Measurements from ENCODE around the gene ENTPD8. TPM values are rescaled to one million over a fixed set of nuclear protein-coding genes. Genes with fewer than 3 reads are reported as not detected.
A peak's percentile ranks its signal among the peaks of the same experiment; 100 is the strongest.

ENTPD8 gene
- total and polyA plus RNA-seq, 8 donors, result 0.98 to 4.7 (median 2.0) TPM

DNA sequence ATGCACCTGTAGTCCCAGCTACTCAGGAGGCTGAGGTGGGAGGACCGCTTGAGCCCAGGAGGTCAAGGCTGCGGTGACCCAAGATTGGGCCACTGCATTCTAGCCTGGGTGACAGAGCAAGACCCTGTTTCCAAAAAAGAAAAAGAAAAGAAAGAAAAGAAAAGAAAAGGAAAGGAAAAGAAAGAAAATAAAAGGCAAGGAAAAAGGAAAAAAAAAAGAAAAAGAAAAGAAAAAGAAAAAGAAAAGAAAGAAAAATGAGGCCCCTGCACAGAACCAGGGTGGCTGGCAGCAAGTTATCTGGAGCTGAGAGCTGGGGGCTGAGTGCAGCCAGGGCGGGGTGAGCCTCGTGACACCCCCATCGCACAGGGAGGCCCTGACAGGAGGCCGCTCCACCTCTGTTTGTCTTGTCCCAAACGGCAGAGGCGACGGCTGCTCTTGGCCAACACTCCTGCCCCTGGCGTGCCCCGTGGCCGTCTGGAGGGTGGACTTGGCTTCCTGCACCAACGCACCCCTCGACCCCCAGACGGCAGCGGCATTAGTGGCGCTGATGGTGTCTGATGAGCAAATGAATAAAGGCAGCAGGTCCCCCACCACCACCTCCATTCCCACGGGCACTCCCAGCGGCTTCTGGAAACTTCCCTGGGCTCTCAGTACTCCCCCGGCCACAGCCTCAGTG, 34.9 kb downstream of the ENTPD8 start:
- intact Hi-C loops (cut with DNase I), result loop anchor here in 2 of 3 donors (5.0 kb wide), 2 partner anchors 104 to 124 kb away; partner anchors contain the start of gene NRARP (in 1 of the 2)
- Histone ChIP-seq H3K4me1 (peaks cover 0 to 4% (median 0%) of the 10 kb centered on the region in 3 donors), H3K36me3 (no peaks in the 10 kb centered on the region), H3K27me3 (no peaks in the 10 kb centered on the region), H3K4me3 (peak overlapping the region in 2 of 4 donors; percentile 30 to 40), H3K9me3 (no peaks in the 10 kb centered on the region), H3K27ac (no peak overlapping the region)
- TF ChIP-seq, protein P1, sequence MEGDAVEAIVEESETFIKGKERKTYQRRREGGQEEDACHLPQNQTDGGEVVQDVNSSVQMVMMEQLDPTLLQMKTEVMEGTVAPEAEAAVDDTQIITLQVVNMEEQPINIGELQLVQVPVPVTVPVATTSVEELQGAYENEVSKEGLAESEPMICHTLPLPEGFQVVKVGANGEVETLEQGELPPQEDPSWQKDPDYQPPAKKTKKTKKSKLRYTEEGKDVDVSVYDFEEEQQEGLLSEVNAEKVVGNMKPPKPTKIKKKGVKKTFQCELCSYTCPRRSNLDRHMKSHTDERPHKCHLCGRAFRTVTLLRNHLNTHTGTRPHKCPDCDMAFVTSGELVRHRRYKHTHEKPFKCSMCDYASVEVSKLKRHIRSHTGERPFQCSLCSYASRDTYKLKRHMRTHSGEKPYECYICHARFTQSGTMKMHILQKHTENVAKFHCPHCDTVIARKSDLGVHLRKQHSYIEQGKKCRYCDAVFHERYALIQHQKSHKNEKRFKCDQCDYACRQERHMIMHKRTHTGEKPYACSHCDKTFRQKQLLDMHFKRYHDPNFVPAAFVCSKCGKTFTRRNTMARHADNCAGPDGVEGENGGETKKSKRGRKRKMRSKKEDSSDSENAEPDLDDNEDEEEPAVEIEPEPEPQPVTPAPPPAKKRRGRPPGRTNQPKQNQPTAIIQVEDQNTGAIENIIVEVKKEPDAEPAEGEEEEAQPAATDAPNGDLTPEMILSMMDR (IDR thresholded peaks at IDR 0.05), result no peak
- FAIRE-seq (no peak), DNase-seq (peak in 2 of 6 donors; percentile 51 to 75), ATAC-seq (no peak)
- 60 to 68% methylated on average over 18 to 20 of the region's 20 CpGs for WGBS, 2 donors

DNA sequence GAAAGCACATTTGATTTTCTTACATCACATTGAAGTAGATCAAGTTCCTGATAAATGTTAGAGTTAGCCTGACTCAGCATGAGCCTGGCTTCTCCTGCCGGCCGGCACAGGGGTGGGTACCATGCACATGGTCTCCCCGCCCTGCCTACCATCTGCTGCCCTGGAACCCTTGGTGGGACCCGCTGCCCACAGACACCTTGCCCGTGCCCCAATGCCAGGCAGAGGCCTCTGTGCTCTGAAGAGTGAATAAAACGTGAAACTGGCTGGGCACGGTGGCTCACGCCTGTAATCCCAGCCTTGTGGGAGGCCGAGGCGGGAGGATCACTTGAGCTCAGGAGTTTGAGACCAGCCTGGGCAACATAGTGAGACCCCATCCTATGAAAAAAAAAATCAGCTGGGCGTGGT, 35.5 kb downstream of the ENTPD8 start:
- Histone ChIP-seq H3K36me3 (no peaks in the 10 kb centered on the region), H3K4me3 (no peak overlapping the region), H3K9me3 (no peaks in the 10 kb centered on the region), H3K27me3 (no peaks in the 10 kb centered on the region), H3K4me1 (peaks cover 0 to 4% (median 0%) of the 10 kb centered on the region in 3 donors), H3K27ac (no peak overlapping the region)
- intact Hi-C loops (cut with DNase I), result loop anchor here in 2 of 3 donors (5.0 kb wide), 2 partner anchors 103 to 123 kb away; partner anchors contain the start of gene NRARP (in 1 of the 2)
- no peak for ATAC-seq
- 92% methylated on average over 11 of the region's 11 CpGs for WGBS, 2 donors
- TF ChIP-seq, protein P1 (IDR thresholded peaks at IDR 0.05), result no peak
- no peak for FAIRE-seq
- DNase-seq, result peak in 1 of 6 donors; percentile 37

DNA sequence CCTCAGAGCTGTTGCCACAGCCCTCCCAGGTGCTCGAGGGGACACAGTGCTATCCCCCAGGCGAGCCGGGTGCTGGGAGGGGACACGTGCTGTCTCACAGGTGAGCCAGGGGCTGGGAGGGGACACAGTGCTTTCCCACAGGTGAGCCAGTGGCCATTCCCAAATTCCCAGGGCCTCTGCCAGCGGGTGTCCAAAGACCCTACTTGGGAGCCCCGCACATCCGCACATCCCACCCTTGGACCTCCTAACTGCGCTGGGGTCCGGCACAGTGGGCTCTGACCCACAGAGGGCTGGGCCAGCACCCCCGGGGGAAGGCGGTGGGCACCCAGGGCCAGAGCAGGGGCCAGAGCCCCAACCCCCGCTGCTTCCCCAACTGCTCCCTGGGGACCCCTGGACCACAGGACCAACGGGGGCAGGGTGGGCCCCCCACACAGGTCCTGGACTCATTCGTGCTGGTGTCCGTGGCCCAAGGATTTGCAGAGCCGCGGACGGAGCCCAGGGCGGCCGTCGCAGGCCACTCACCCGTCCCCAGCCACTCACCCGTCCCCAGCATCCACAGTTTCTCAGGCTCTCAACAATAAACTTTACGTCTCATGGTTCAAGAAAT, 36.1 kb downstream of the ENTPD8 start:
- Histone ChIP-seq H3K27ac (no peak overlapping the region), H3K4me3 (no peak overlapping the region), H3K27me3 (no peaks in the 10 kb centered on the region), H3K9me3 (no peaks in the 10 kb centered on the region), H3K4me1 (peaks cover 0 to 4% (median 0%) of the 10 kb centered on the region in 3 donors), H3K36me3 (no peaks in the 10 kb centered on the region)
- no peak for ATAC-seq
- TF ChIP-seq, protein P1 (IDR thresholded peaks at IDR 0.05), result no peak
- DNase-seq, result peak in 2 of 6 donors; percentile 40 to 71
- 92 to 96% methylated on average over 24 of the region's 24 CpGs for WGBS, 2 donors
- FAIRE-seq, result no peak
- intact Hi-C loops (cut with DNase I), result loop anchor here in 2 of 3 donors (5.0 kb wide), 2 partner anchors 103 to 123 kb away; partner anchors contain the start of gene NRARP (in 1 of the 2)

DNA sequence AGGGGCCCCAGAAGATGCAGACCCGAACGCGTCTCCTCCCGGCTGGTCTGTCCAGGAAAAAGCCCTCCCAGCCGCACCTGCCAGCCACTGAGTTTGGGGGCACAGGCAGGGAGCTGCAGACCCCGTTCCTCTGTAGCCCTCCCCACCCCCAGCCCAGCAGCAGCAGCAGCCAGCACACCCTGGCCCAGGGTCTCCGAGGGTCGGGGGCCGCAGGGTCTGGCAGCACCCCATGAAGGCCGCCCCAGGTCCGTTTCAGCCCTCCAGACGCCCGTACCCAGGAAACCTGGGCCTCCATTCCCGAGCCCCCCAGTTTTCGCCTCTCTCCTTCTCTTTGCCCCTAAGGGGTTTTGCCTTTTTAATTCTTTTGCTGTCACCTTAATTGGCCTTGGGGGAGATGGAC, 37.9 kb downstream of the ENTPD8 start:
- 92 to 96% methylated on average over 15 of the region's 15 CpGs for WGBS, 2 donors
- intact Hi-C loops (cut with DNase I), result no loop called here
- H3K4me3 ChIP-seq, result no peak overlapping the region

More for the DNA sequence above, 37.9 kb downstream of the ENTPD8 start:
- Histone ChIP-seq H3K4me1 (peaks cover 0 to 4% (median 0%) of the 10 kb centered on the region in 3 donors), H3K9me3 (no peaks in the 10 kb centered on the region), H3K36me3 (no peaks in the 10 kb centered on the region), H3K27ac (no peak overlapping the region), H3K27me3 (no peaks in the 10 kb centered on the region)
- ATAC-seq (no peak), DNase-seq (no peak), FAIRE-seq (no peak)
- TF ChIP-seq, protein P1 (IDR thresholded peaks at IDR 0.05), result no peak
